Body of pancreas (tissue), 4 donors: Measurements from ENCODE around the gene S100A1. TPM values are rescaled to one million over a fixed set of nuclear protein-coding genes. Genes with fewer than 3 reads are reported as not detected.

ENCODE experiments used
- ATAC-seq: fragments of 150-250 bp; one replicate; pipeline ENCODE4 v1.9.1; 2016
- DNase-seq, 4 donors: peaks; one replicate each; pipeline ENCODE4 v3.0.0-alpha.2; 2019
- H3K27ac ChIP-seq, 4 donors: fragments of 200-600 bp; sonication (generic); 1 replicate in 3 of 4; 2 replicates in 1 of 4; pipeline versions ENCODE4 v1.5.1 to v1.6.1; 2016 to 2019; ENCODE audit warnings: mild to moderate bottlenecking in 1 of 4, mixed read lengths in 1 of 4, moderate library complexity in 1 of 4
- H3K27me3 ChIP-seq, 2 donors: fragments of 200-600 bp; sonication (generic); one replicate each; pipeline ENCODE4 v1.6.0; 2016; ENCODE audit warnings: mild to moderate bottlenecking in 1 of 2
- H3K36me3 ChIP-seq, 2 donors: fragments of 200-600 bp; sonication (generic); replicated peaks in 1 of 2; 2 replicates each; pipeline ENCODE4 v1.5.1; 2016; ENCODE audit warnings: low read depth in 2 of 2; ENCODE audit not compliant: insufficient read depth in 1 of 2
- H3K4me1 ChIP-seq: fragments of 200-600 bp; sonication (generic); one replicate; pipeline ENCODE4 v1.6.0; 2016
- H3K4me3 ChIP-seq, 2 donors: fragments of 200-600 bp; sonication (generic); 1 replicate in 1 of 2; 2 replicates in 1 of 2; pipeline ENCODE4 v1.5.1; 2016 to 2019
- H3K9me3 ChIP-seq, 3 donors: fragments of 200-600 bp; sonication (generic); 1 replicate in 2 of 3; 2 replicates in 1 of 3; pipeline ENCODE4 v1.5.1; 2016
- POLR2A ChIP-seq, 3 donors: fragments of 450-650 bp; IDR thresholded peaks; one replicate each; pipeline ENCODE4 v1.6.1; 2016; ENCODE audit warnings: antibody characterized with exemption in 3 of 3, mild to moderate bottlenecking in 2 of 3
- WGBS, 2 donors: methylation state at CpG; one replicate each; pipeline ENCODE4 v1.1.5; 2017; 5-methylcytosine and 5-hydroxymethylcytosine counted together
- intact Hi-C: fragments of 100-400 bp; cut with DNase I; formaldehyde crosslinking; loops from one replicate; pipeline ENCODE4 v1.15.1; 2023
- total RNA-seq, 2 donors: library from RNA; depleted of rRNA; stranded (reverse); fragments of >200 nt; gene quantifications; one replicate each; pipeline ENCODE4 v1.1.0, GENCODE V29; 2016
- TF ChIP-seq, protein P1 (sequence below), 7 experiments: fragments of 450-650 bp in 4 of 7; fragments of 200-600 bp in 3 of 7; sonication (generic) in 3 of 7; IDR thresholded peaks; one replicate each; pipeline ENCODE4 v1.5.1; 2016 to 2019; ENCODE audit warnings: antibody characterized with exemption in 7 of 7

S100A1 gene
- total RNA-seq, 2 donors from 2014 or later = 7.3 to 57.0 TPM

DNA sequence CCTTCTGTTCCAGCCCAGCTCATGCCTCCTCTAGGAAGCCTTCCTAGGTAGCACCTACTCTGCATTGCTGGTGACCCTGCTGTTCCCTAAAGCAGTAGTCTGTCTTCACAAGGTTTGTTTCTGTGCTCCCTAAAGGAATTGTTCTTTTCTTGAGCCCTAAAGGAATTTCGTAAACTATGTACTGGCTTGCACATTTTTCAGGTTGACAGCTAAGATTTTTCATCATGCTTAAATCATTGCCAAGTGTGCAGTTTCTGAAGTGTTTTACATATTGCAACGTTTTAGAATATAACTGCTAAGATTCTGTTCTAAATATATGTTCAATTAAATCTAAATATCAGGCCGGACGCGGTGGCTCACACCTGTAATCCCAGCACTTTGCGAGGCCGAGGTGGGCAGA lies 28.4 kb upstream of the S100A1 start:
- Histone ChIP-seq H3K4me1 (no peaks in the 10 kb centered on the region), H3K27ac (no peak overlapping the region), H3K9me3 (no peaks in the 10 kb centered on the region), H3K4me3 (no peak overlapping the region), H3K27me3 (no peaks in the 10 kb centered on the region), H3K36me3 (no peaks in the 10 kb centered on the region)
- ATAC-seq (no peak), DNase-seq (no peak)
- intact Hi-C loops = no loop called here
- 87 to 88% methylated on average over 7 of the region's 7 CpGs for WGBS, 2 donors
- no peak for TF ChIP-seq POLR2A (IDR thresholded peaks at IDR 0.05)
- TF ChIP-seq, protein P1, sequence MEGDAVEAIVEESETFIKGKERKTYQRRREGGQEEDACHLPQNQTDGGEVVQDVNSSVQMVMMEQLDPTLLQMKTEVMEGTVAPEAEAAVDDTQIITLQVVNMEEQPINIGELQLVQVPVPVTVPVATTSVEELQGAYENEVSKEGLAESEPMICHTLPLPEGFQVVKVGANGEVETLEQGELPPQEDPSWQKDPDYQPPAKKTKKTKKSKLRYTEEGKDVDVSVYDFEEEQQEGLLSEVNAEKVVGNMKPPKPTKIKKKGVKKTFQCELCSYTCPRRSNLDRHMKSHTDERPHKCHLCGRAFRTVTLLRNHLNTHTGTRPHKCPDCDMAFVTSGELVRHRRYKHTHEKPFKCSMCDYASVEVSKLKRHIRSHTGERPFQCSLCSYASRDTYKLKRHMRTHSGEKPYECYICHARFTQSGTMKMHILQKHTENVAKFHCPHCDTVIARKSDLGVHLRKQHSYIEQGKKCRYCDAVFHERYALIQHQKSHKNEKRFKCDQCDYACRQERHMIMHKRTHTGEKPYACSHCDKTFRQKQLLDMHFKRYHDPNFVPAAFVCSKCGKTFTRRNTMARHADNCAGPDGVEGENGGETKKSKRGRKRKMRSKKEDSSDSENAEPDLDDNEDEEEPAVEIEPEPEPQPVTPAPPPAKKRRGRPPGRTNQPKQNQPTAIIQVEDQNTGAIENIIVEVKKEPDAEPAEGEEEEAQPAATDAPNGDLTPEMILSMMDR (IDR thresholded peaks at IDR 0.05) = no peak

DNA sequence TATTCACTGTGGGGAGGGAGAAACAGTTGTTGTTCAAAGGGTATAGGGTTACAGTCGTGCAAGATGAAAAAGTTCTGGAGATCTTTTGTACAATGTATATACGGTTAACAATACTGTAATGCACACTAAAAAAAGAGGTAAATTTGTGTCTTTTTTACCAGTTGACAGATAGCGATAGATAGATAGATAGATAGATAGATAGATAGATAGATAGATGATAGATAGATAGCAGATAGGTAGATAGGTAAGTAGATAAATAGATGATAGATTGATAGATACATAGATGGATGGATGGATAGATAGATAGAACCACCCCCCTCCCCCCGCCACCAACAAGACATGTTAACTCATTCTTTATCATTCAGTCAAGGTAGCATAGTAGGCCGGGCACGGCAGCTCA lies 25.5 kb upstream of the S100A1 start:
- TF ChIP-seq, protein P1 (IDR thresholded peaks at IDR 0.05) = no peak
- TF ChIP-seq POLR2A (IDR thresholded peaks at IDR 0.05) = no peak
- no peak overlapping the region for H3K4me3 ChIP-seq
- H3K4me1 ChIP-seq = no peaks in the 10 kb centered on the region
- DNase-seq (no peak), ATAC-seq (no peak)
- H3K9me3 ChIP-seq = no peaks in the 10 kb centered on the region
- H3K27ac ChIP-seq = no peak overlapping the region
- WGBS, 2 donors = 86 to 92% methylated on average over 6 of the region's 6 CpGs
- no peaks in the 10 kb centered on the region for H3K27me3 ChIP-seq
- intact Hi-C loops = no loop called here
- no peaks in the 10 kb centered on the region for H3K36me3 ChIP-seq

DNA sequence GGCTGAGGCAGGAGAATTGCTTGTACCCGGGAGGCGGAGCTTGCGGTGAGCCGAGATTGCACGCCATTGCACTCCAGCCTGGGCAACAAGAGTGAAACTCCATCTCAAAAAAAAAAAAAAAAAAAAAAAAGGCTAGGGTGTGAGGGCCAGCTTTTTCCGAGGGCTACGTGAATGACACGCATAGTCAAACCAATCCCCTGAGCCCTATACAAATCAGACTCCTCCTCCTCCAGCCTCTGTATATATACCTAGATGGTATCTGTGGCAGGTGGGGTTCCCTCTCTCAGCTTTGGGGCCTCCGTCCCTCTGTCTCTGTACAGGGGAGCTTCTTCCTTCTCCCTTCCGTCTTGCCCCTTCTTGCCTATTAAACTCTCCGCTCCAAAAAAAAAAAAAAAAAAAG lies 22.0 kb upstream of the S100A1 start:
- intact Hi-C loops = no loop called here
- no peak for DNase-seq
- 89 to 90% methylated on average over 11 of the region's 11 CpGs for WGBS, 2 donors

DNA sequence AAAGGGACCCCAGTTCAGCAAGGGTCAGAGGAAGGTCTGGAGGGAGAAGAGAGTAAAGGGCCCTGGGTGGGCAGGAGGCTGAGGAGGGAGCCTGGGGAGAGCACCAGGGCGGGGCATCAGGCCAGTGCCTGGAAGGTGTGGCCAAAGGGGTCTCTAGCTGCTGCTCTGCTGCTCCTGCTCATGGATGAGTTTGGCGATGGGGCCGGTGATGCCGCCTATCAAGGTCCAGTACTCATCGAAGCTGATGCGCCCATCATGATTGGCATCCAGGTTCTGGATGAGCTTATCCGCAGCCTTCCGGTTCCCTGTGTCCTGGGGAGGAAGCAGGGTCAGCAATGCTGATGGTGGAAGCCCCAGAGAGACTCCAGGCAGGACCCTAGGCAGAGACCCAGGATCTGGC lies 20.9 kb upstream of the S100A1 start:
- Histone ChIP-seq H3K27me3 (no peaks in the 10 kb centered on the region), H3K36me3 (no peaks in the 10 kb centered on the region), H3K9me3 (no peaks in the 10 kb centered on the region), H3K27ac (no peak overlapping the region), H3K4me1 (peaks cover 40% of the 10 kb centered on the region), H3K4me3 (no peak overlapping the region)
- 90 to 95% methylated on average over 4 to 8 of the region's 8 CpGs for WGBS, 2 donors
- no peak for DNase-seq
- TF ChIP-seq, protein P1 (IDR thresholded peaks at IDR 0.05) = no peak
- TF ChIP-seq POLR2A (IDR thresholded peaks at IDR 0.05) = no peak
- no peak for ATAC-seq
- intact Hi-C loops = no loop called here

More for the DNA sequence above, 22.0 kb upstream of the S100A1 start:
- Histone ChIP-seq H3K4me1 (peaks cover 28% of the 10 kb centered on the region), H3K4me3 (no peak overlapping the region), H3K9me3 (no peaks in the 10 kb centered on the region), H3K27ac (no peak overlapping the region), H3K36me3 (no peaks in the 10 kb centered on the region), H3K27me3 (no peaks in the 10 kb centered on the region)
- no peak for TF ChIP-seq POLR2A (IDR thresholded peaks at IDR 0.05)
- TF ChIP-seq, protein P1 (IDR thresholded peaks at IDR 0.05) = no peak
- no peak for ATAC-seq

DNA sequence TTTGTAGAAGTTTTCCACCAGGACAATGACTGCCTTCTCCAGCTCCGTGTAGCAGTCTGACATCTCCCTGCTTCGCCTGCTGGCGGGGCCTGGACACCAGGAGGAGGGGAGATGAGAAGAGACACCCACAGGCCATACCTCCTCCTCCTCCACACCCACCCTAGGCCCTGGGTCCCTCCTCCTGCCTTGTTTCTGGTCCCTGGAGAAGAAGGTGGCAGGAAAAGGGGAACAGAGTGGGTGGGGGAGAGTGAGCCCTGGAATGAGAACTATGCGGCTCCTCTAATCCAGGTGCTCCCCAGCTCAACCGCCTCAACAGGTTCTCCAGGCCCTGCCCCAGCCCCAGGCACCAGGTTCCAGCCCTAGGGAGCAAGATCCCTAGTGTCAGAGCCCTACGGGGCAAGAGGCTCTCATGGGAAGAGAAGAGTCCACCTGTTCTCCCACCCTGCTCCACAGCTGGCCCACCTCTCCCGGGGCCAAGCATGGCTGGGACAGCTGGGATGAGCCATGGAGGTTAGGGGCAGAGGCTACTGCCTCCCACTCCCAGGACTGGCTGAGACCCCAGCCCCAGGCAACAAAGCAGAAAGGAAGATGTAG lies 20.0 kb upstream of the S100A1 start:
- Histone ChIP-seq H3K27me3 (no peaks in the 10 kb centered on the region), H3K27ac (peak overlapping the region; percentile 50 to 81 (median 64)), H3K9me3 (no peaks in the 10 kb centered on the region), H3K4me1 (peaks cover 43% of the 10 kb centered on the region), H3K4me3 (no peak overlapping the region), H3K36me3 (no peaks in the 10 kb centered on the region)
- intact Hi-C loops = no loop called here
- WGBS, 2 donors = 85 to 92% methylated on average over 4 to 6 of the region's 7 CpGs
- DNase-seq (no peak), ATAC-seq (no peak)
- no peak for TF ChIP-seq POLR2A (IDR thresholded peaks at IDR 0.05)
- TF ChIP-seq, protein P1 (IDR thresholded peaks at IDR 0.05) = no peak
